GM20000 (cell line): Measurements from ENCODE around the gene MACROD1.

Source experiments
- DNase-seq: peaks from one replicate; pipeline ENCODE4 v3.0.0; 2012; ENCODE audit warnings: low spot score
- CTCF ChIP-seq: IDR thresholded peaks from 2 replicates; pipeline ENCODE4 v1.5.1; 2012; ENCODE audit warnings: mild to moderate bottlenecking, control low read depth; ENCODE audit errors: extremely low read depth, missing control alignments

Gene MACROD1

GRCh38 chr11:64120951-64121569, 44.9 kb downstream of the MACROD1 start:
- no peak for DNase-seq
- no peak for TF ChIP-seq CTCF

- DNase-seq = no peak
- no peak for TF ChIP-seq CTCF
These were observed 46.2 kb downstream of the MACROD1 start for GRCh38 chr11:64119700-64120099.

GRCh38 chr11:64118876-64119665, 46.8 kb downstream of the MACROD1 start:
- DNase-seq = no peak
- no peak for TF ChIP-seq CTCF

- DNase-seq = no peak
- TF ChIP-seq CTCF = no peak
These were observed 48.0 kb downstream of the MACROD1 start for GRCh38 chr11:64117763-64118459.

GRCh38 chr11:64115531-64116522, 50.1 kb downstream of the MACROD1 start:
- TF ChIP-seq CTCF = no peak

GRCh38 chr11:64114231-64114630, 51.7 kb downstream of the MACROD1 start:
- no peak for TF ChIP-seq CTCF
- DNase-seq = no peak

More at GRCh38 chr11:64115531-64116522, 50.1 kb downstream of the MACROD1 start:
- no peak for DNase-seq
